ENCODE data around the gene CHRND.

GRCh38 chr2:232526372-232526941 lies 497 bp downstream of the CHRND start:
- TF ChIP-seq CTCF (IDR thresholded peaks at IDR 0.05) (no peak), POLR2A (IDR thresholded peaks at IDR 0.05) (no peak)
